HEK293 (cell line): Measurements from ENCODE around the gene HTT.

Source experiments
- GLI4 ChIP-seq: fragments of 450-650 bp; formaldehyde crosslinking; IDR thresholded peaks from 2 replicates; pipeline ENCODE4 v1.5.1; 2016; ENCODE audit warnings: missing biosample characterization, missing genetic modification characterization
- KLF10 ChIP-seq: fragments of 450-650 bp; IDR thresholded peaks from 2 replicates; pipeline ENCODE4 v1.5.1; 2018; ENCODE audit warnings: missing biosample characterization, mild to moderate bottlenecking, missing genetic modification characterization
- RBAK ChIP-seq: fragments of 450-650 bp; formaldehyde crosslinking; IDR thresholded peaks from 2 replicates; pipeline ENCODE4 v1.5.1; 2016; ENCODE audit warnings: missing biosample characterization, missing genetic modification characterization
- ZBTB7A ChIP-seq: fragments of 450-650 bp; formaldehyde crosslinking; IDR thresholded peaks from 2 replicates; pipeline ENCODE4 v1.5.1; 2016; ENCODE audit warnings: low read depth, missing biosample characterization, missing genetic modification characterization
- ZFP41 ChIP-seq: fragments of 450-650 bp; formaldehyde crosslinking; IDR thresholded peaks from 2 replicates; pipeline ENCODE4 v1.5.1; 2016; ENCODE audit warnings: missing biosample characterization, missing genetic modification characterization, borderline replicate concordance
- ZNF10 ChIP-seq: fragments of 450-650 bp; formaldehyde crosslinking; IDR thresholded peaks from 2 replicates; pipeline ENCODE4 v1.5.1; 2017; ENCODE audit warnings: missing biosample characterization, missing genetic modification characterization
- ZNF302 ChIP-seq: fragments of 450-650 bp; formaldehyde crosslinking; IDR thresholded peaks from 2 replicates; pipeline ENCODE4 v1.5.1; 2016; ENCODE audit warnings: missing biosample characterization, missing genetic modification characterization, low read depth
- ZNF350 ChIP-seq: fragments of 450-650 bp; formaldehyde crosslinking; IDR thresholded peaks from 2 replicates; pipeline ENCODE4 v1.5.0; 2017; ENCODE audit warnings: missing biosample characterization, mild to moderate bottlenecking, missing genetic modification characterization
- ZNF510 ChIP-seq: fragments of 450-650 bp; formaldehyde crosslinking; IDR thresholded peaks from 2 replicates; pipeline ENCODE4 v1.5.1; 2018; ENCODE audit warnings: mild to moderate bottlenecking, missing genetic modification characterization, missing biosample characterization; ENCODE audit not compliant: insufficient replicate concordance
- ZNF558 ChIP-seq: fragments of 450-650 bp; formaldehyde crosslinking; IDR thresholded peaks from 2 replicates; pipeline ENCODE4 v1.5.1; 2016; ENCODE audit warnings: missing biosample characterization, missing genetic modification characterization
- TF ChIP-seq, protein P1 (sequence below): fragments of 450-650 bp; formaldehyde crosslinking; IDR thresholded peaks from 2 replicates; pipeline ENCODE4 v1.5.1; 2016; ENCODE audit warnings: missing biosample characterization, missing genetic modification characterization
- TF ChIP-seq, protein P2 (sequence below): fragments of 450-650 bp; formaldehyde crosslinking; IDR thresholded peaks from 2 replicates; pipeline ENCODE4 v1.5.1; 2016; ENCODE audit warnings: missing biosample characterization, missing genetic modification characterization, low read depth
- TF ChIP-seq, protein P3 (sequence below): IDR thresholded peaks from 2 replicates; pipeline ENCODE4 v1.6.1; 2011; ENCODE audit warnings: mild to moderate bottlenecking, low read depth, low read length, borderline replicate concordance
- TF ChIP-seq, protein P4 (sequence below): fragments of 450-650 bp; formaldehyde crosslinking; conservative IDR thresholded peaks from 2 replicates; pipeline ENCODE4 v1.5.1; 2016; ENCODE audit warnings: low read depth, missing biosample characterization, missing genetic modification characterization

DNA sequence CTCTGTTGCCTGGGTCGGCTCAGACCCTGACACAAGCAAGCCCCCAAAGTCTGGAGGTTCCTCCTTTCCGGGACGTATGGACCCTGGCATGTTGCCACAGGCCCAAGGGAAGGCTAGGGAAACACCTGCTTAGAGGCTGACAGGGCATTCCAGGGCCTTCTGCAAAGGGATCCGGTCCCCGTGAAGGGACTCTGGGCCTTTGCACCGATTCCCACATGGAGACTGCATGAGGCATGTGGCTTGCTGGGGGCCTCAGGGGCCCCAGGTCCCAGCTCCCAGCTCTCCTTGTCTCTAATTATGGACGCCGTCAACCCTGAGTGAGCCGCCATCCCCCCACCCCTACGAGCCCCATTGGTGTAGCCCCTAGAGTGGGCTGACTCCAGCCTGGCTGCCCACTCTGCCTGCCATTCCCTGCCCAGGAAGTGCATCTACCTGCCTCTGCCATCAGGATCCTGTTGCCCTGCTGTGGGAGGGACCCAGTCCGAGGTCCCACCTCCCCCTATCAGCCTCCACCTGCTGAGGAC is 214.2 kb downstream of the HTT start:
- TF ChIP-seq, protein P1, sequence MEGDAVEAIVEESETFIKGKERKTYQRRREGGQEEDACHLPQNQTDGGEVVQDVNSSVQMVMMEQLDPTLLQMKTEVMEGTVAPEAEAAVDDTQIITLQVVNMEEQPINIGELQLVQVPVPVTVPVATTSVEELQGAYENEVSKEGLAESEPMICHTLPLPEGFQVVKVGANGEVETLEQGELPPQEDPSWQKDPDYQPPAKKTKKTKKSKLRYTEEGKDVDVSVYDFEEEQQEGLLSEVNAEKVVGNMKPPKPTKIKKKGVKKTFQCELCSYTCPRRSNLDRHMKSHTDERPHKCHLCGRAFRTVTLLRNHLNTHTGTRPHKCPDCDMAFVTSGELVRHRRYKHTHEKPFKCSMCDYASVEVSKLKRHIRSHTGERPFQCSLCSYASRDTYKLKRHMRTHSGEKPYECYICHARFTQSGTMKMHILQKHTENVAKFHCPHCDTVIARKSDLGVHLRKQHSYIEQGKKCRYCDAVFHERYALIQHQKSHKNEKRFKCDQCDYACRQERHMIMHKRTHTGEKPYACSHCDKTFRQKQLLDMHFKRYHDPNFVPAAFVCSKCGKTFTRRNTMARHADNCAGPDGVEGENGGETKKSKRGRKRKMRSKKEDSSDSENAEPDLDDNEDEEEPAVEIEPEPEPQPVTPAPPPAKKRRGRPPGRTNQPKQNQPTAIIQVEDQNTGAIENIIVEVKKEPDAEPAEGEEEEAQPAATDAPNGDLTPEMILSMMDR (tag by site-specific recombination): no peak
- no peak for TF ChIP-seq RBAK (tag by site-specific recombination)
- TF ChIP-seq ZNF302 (tag by site-specific recombination): no peak
- no peak for TF ChIP-seq GLI4 (tag by site-specific recombination)
- TF ChIP-seq ZNF510 (tag by site-specific recombination): no peak
- TF ChIP-seq ZBTB7A (tag by site-specific recombination): no peak
- TF ChIP-seq, protein P2, sequence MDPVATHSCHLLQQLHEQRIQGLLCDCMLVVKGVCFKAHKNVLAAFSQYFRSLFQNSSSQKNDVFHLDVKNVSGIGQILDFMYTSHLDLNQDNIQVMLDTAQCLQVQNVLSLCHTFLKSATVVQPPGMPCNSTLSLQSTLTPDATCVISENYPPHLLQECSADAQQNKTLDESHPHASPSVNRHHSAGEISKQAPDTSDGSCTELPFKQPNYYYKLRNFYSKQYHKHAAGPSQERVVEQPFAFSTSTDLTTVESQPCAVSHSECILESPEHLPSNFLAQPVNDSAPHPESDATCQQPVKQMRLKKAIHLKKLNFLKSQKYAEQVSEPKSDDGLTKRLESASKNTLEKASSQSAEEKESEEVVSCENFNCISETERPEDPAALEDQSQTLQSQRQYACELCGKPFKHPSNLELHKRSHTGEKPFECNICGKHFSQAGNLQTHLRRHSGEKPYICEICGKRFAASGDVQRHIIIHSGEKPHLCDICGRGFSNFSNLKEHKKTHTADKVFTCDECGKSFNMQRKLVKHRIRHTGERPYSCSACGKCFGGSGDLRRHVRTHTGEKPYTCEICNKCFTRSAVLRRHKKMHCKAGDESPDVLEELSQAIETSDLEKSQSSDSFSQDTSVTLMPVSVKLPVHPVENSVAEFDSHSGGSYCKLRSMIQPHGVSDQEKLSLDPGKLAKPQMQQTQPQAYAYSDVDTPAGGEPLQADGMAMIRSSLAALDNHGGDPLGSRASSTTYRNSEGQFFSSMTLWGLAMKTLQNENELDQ (tag by site-specific recombination): no peak
- TF ChIP-seq, protein P3, sequence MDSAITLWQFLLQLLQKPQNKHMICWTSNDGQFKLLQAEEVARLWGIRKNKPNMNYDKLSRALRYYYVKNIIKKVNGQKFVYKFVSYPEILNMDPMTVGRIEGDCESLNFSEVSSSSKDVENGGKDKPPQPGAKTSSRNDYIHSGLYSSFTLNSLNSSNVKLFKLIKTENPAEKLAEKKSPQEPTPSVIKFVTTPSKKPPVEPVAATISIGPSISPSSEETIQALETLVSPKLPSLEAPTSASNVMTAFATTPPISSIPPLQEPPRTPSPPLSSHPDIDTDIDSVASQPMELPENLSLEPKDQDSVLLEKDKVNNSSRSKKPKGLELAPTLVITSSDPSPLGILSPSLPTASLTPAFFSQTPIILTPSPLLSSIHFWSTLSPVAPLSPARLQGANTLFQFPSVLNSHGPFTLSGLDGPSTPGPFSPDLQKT: no peak
- TF ChIP-seq, protein P4, sequence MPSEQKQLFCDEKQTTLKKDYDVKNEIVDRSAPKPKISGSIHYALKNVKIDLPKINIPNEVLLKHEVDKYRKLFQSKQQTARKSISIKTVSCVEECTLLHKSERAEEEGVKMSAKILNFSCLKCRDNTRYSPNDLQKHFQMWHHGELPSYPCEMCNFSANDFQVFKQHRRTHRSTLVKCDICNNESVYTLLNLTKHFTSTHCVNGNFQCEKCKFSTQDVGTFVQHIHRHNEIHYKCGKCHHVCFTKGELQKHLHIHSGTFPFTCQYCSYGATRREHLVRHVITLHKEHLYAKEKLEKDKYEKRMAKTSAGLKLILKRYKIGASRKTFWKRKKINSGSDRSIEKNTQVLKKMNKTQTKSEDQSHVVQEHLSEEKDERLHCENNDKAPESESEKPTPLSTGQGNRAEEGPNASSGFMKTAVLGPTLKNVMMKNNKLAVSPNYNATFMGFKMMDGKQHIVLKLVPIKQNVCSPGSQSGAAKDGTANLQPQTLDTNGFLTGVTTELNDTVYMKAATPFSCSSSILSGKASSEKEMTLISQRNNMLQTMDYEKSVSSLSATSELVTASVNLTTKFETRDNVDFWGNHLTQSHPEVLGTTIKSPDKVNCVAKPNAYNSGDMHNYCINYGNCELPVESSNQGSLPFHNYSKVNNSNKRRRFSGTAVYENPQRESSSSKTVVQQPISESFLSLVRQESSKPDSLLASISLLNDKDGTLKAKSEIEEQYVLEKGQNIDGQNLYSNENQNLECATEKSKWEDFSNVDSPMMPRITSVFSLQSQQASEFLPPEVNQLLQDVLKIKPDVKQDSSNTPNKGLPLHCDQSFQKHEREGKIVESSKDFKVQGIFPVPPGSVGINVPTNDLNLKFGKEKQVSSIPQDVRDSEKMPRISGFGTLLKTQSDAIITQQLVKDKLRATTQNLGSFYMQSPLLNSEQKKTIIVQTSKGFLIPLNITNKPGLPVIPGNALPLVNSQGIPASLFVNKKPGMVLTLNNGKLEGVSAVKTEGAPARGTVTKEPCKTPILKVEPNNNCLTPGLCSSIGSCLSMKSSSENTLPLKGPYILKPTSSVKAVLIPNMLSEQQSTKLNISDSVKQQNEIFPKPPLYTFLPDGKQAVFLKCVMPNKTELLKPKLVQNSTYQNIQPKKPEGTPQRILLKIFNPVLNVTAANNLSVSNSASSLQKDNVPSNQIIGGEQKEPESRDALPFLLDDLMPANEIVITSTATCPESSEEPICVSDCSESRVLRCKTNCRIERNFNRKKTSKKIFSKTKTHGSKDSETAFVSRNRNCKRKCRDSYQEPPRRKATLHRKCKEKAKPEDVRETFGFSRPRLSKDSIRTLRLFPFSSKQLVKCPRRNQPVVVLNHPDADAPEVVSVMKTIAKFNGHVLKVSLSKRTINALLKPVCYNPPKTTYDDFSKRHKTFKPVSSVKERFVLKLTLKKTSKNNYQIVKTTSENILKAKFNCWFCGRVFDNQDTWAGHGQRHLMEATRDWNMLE (tag by site-specific recombination): no peak
- no peak for TF ChIP-seq ZNF10 (tag by site-specific recombination)
- TF ChIP-seq ZNF558 (tag by site-specific recombination): no peak
- TF ChIP-seq ZFP41 (tag by site-specific recombination): no peak
- TF ChIP-seq ZNF350: no peak
- no peak for TF ChIP-seq KLF10 (tag by site-specific recombination)
